Endothelial cell of umbilical vein (primary cell): ENCODE results near the gene PLA2G4B. TPM values are rescaled to one million over a fixed set of nuclear protein-coding genes. Genes with fewer than 3 reads are reported as not detected.

Source experiments
- BruUV-seq: library from RNA; stranded (reverse); fragments of 400-500 nt; replicated peaks from 2 replicates; lab custom pipeline; 2021; lab: Mats Ljungman, UMichigan
- CTCF ChIA-PET: fragments of 300-600, 350-600 bp; sonication (Branson Sonifier 250); formaldehyde crosslinking; loops from one replicate; lab custom pipeline; 2021; ENCODE audit warnings: antibody characterized with exemption, inconsistent platforms; lab: Charles Lee
- POLR2A ChIA-PET: fragments of 300-600, 350-600 bp; sonication (Branson Sonifier 250); formaldehyde crosslinking; loops from one replicate; lab custom pipeline; 2021; ENCODE audit warnings: antibody characterized with exemption, inconsistent platforms; lab: Charles Lee
- DNase-seq: peaks from one replicate; pipeline ENCODE4 v3.0.0-alpha.2; 2011; ENCODE audit warnings: low read depth, low spot score
- FAIRE-seq: peaks from 2 replicates; lab custom pipeline; 2011; peaks lifted over from hg19 to GRCh38; lab: Jason Lieb, UNC
- H2AFZ ChIP-seq: 2 replicates; pipeline ENCODE4 v1.6.0; 2012; ENCODE audit warnings: low read depth, low read length, control low read depth, inconsistent platforms
- H3K27ac ChIP-seq: 2 replicates; pipeline ENCODE4 v1.5.1; 2011; ENCODE audit warnings: low read depth, mild to moderate bottlenecking, control low read depth, low read length, moderate library complexity; ENCODE audit not compliant: insufficient read depth
- H3K27me3 ChIP-seq, 2 experiments: 2 replicates each; pipeline versions ENCODE4 v1.6.0 to v1.6.1; 2011; ENCODE audit warnings: low read length in 2 of 2, mixed read lengths in 1 of 2; ENCODE audit not compliant: control insufficient read depth in 2 of 2, insufficient read depth in 2 of 2
- H3K36me3 ChIP-seq, 2 experiments: 2 replicates in 1 of 2; 3 replicates in 1 of 2; pipeline ENCODE4 v1.5.1; 2011; ENCODE audit warnings: low read length in 2 of 2, mild to moderate bottlenecking in 1 of 2, moderate library complexity in 1 of 2; ENCODE audit not compliant: control insufficient read depth in 2 of 2, insufficient read depth in 2 of 2; ENCODE audit errors: extremely low read depth in 1 of 2
- H3K4me1 ChIP-seq: 3 replicates; pipeline ENCODE4 v1.5.1; 2011; ENCODE audit warnings: mild to moderate bottlenecking, low read length; ENCODE audit not compliant: control insufficient read depth, insufficient read depth; ENCODE audit errors: extremely low read depth
- H3K4me2 ChIP-seq: 2 replicates; pipeline ENCODE4 v1.6.1; 2011; ENCODE audit warnings: low read length, control low read depth, mixed read lengths; ENCODE audit not compliant: insufficient read depth
- H3K4me3 ChIP-seq, 3 experiments: fragments of 200-600 bp in 1 of 3; sonication (generic), shearing (Covaris generic) in 1 of 3; replicated peaks in 1 of 3; 2 replicates each; pipeline ENCODE4 v1.5.1; 2011 to 2016; ENCODE audit warnings: control low read depth in 3 of 3, low read length in 3 of 3, mild to moderate bottlenecking in 2 of 3, inconsistent platforms in 1 of 3, low read depth in 1 of 3, moderate library complexity in 1 of 3; ENCODE audit not compliant: insufficient read depth in 1 of 3
- H3K79me2 ChIP-seq: 2 replicates; pipeline ENCODE4 v1.6.0; 2012; ENCODE audit warnings: low read length, inconsistent platforms; ENCODE audit not compliant: control insufficient read depth, insufficient read depth
- H3K9ac ChIP-seq: replicated peaks from 2 replicates; pipeline ENCODE3; 2011; ENCODE audit warnings: low read length, control low read depth; ENCODE audit not compliant: insufficient read depth; ENCODE audit errors: extremely low read depth
- H3K9me1 ChIP-seq: replicated peaks from 3 replicates; pipeline ENCODE4 v1.6.0; 2011; ENCODE audit warnings: mild to moderate bottlenecking, low read length; ENCODE audit not compliant: control insufficient read depth, insufficient read depth; ENCODE audit errors: extremely low read depth
- H3K9me3 ChIP-seq: replicated peaks from 2 replicates; pipeline ENCODE4 v1.5.1; 2012; ENCODE audit warnings: low read length, inconsistent platforms; ENCODE audit not compliant: control insufficient read depth, insufficient read depth
- H4K20me1 ChIP-seq: replicated peaks from 2 replicates; pipeline ENCODE3; 2011; ENCODE audit warnings: mild to moderate bottlenecking, low read length; ENCODE audit not compliant: control insufficient read depth, insufficient read depth; ENCODE audit errors: extremely low read depth
- CTCF ChIP-seq, 2 donors: IDR thresholded peaks; 1 replicate in 1 of 2; 2 replicates in 1 of 2; pipeline ENCODE4 v1.5.1; 2011; ENCODE audit warnings: low read length in 2 of 2, mild to moderate bottlenecking in 2 of 2, moderate library complexity in 2 of 2, control low read depth in 1 of 2, inconsistent platforms in 1 of 2, low read depth in 1 of 2; ENCODE audit not compliant: insufficient read depth in 1 of 2; ENCODE audit errors: extremely low read depth in 1 of 2
- EZH2 ChIP-seq: IDR thresholded peaks from 2 replicates; pipeline ENCODE4 v1.6.1; 2012; ENCODE audit warnings: borderline replicate concordance, low read depth, mild to moderate bottlenecking, moderate library complexity, low read length, inconsistent platforms; ENCODE audit not compliant: severe bottlenecking
- FOS ChIP-seq: IDR thresholded peaks from 2 replicates; pipeline ENCODE4 v1.6.1; 2011; ENCODE audit warnings: mild to moderate bottlenecking, low read length, moderate library complexity, borderline replicate concordance; ENCODE audit not compliant: insufficient read depth
- GATA2 ChIP-seq: IDR thresholded peaks from 2 replicates; pipeline ENCODE4 v1.7.0; 2011; ENCODE audit warnings: low read depth, mild to moderate bottlenecking, moderate library complexity, mixed read lengths, low read length; ENCODE audit not compliant: insufficient read length, insufficient read depth
- JUN ChIP-seq: IDR thresholded peaks from 2 replicates; pipeline ENCODE4 v1.6.1; 2011; ENCODE audit warnings: borderline replicate concordance, low read depth; ENCODE audit not compliant: insufficient read length, insufficient read depth
- MAX ChIP-seq: IDR thresholded peaks from 2 replicates; pipeline ENCODE4 v1.6.1; 2011; ENCODE audit not compliant: insufficient read depth, insufficient read length
- MYC ChIP-seq: IDR thresholded peaks from one replicate; pipeline ENCODE4 v1.6.1; 2011; ENCODE audit warnings: mild to moderate bottlenecking, low read depth, low read length
- POLR2A ChIP-seq: IDR thresholded peaks from 2 replicates; pipeline ENCODE4 v1.6.1; 2012; ENCODE audit warnings: low read depth, mild to moderate bottlenecking, control low read depth, low read length
- POLR2AphosphoS5 ChIP-seq: IDR thresholded peaks from 2 replicates; pipeline ENCODE4 v1.6.1; 2012; ENCODE audit warnings: low read depth, mild to moderate bottlenecking, control low read depth, low read length, moderate library complexity; ENCODE audit not compliant: insufficient read depth
- dilution Hi-C: fragments of 300-500 bp; cut with MboI; formaldehyde crosslinking; loops from one replicate; pipeline ENCODE4 v1.15.0; 2019; ENCODE audit warnings: low sequenced_read_pairs; ENCODE audit not compliant: extremely low pct_ligation_motif_present
- intact Hi-C: fragments of 100-400 bp; cut with micrococcal nuclease; formaldehyde crosslinking; loops from one replicate; pipeline ENCODE4 v1.10.0; 2022
- polyA plus RNA-seq, 4 experiments: library from polyadenylated mRNA; depleted of rRNA in 3 of 4; stranded (reverse) in 3 of 4; unstranded in 1 of 4; fragments of >200 nt; gene quantifications; 2 replicates each; pipeline versions ENCODE4 v1.2.1 to v1.2.3, GENCODE V29; 2011 to 2012; ENCODE audit warnings: missing spikeins in 1 of 4
- total RNA-seq: library from RNA; stranded (reverse); gene quantifications from 2 replicates; pipeline ENCODE4 v1.2.3, GENCODE V29; 2021

Gene PLA2G4B
- total and polyA plus RNA-seq, 2 donors (not counting 3 experiments of a cell fraction or from before 2014, with no cell fraction given), result 4.0 to 7.9 TPM

GRCh38 chr15:41849861-41850260 is 11.2 kb downstream of the PLA2G4B start:
- no peaks in the 10 kb centered on the region for H3K9me1 ChIP-seq
- FAIRE-seq (no peak), DNase-seq (no peak)
- H3K27me3 ChIP-seq, result no peaks in the 10 kb centered on the region
- H3K4me1 ChIP-seq, result no peaks in the 10 kb centered on the region
- intact Hi-C loops, result no loop called here
- H2AFZ ChIP-seq, result no peak overlapping the region
- ChIA-PET CTCF (no interaction called here), POLR2A (no interaction called here)
- H3K36me3 ChIP-seq, result peaks cover 6 to 47% of the 10 kb centered on the region in 2 experiments
- no peak overlapping the region for H3K4me2 ChIP-seq
- H4K20me1 ChIP-seq, result no peaks in the 10 kb centered on the region
- H3K4me3 ChIP-seq, result no peak overlapping the region
- dilution Hi-C loops, result no loop called here
- H3K79me2 ChIP-seq, result no peaks in the 10 kb centered on the region
- BruUV-seq, result no TSS peak
- no peaks in the 10 kb centered on the region for H3K9me3 ChIP-seq
- H3K27ac ChIP-seq, result no peak overlapping the region
- no peak overlapping the region for H3K9ac ChIP-seq
- TF ChIP-seq GATA2 (no peak), FOS (no peak), MYC (no peak), EZH2 (no peak), CTCF (IDR thresholded peaks at IDR 0.05; ENCODE audit: extremely low read depth in 1 of 2, insufficient read depth in 1 of 2, low read depth in 1 of 2, low read length in 2 of 2) (no peak), MAX (no peak), JUN (no peak), POLR2AphosphoS5 (no peak), POLR2A (no peak)
